Measurements from ENCODE around the gene FAAP24.
"Not testable (repeated sequence)": the region's sequence is repeated elsewhere in the genome, so short reads cannot be mapped to it uniquely, and the experiment has no call there.

- not testable (repeated sequence) for TF ChIP-seq CTCF, POLR2A (IDR thresholded peaks at IDR 0.05)
Observed at GRCh38 chr19:32988254-32988653, 16.2 kb downstream of the FAAP24 start.
